HG02852 (cell line): ENCODE results near the gene ADGRL3.

Experiments
- ATAC-seq: cut with Tn5 transposase; IDR thresholded peaks from one replicate; pipeline ENCODE4 v1.9.1; 2021; ENCODE audit warnings: mild to moderate bottlenecking, moderate library complexity; ENCODE audit not compliant: unreplicated experiment

The ADGRL3 gene

DNA sequence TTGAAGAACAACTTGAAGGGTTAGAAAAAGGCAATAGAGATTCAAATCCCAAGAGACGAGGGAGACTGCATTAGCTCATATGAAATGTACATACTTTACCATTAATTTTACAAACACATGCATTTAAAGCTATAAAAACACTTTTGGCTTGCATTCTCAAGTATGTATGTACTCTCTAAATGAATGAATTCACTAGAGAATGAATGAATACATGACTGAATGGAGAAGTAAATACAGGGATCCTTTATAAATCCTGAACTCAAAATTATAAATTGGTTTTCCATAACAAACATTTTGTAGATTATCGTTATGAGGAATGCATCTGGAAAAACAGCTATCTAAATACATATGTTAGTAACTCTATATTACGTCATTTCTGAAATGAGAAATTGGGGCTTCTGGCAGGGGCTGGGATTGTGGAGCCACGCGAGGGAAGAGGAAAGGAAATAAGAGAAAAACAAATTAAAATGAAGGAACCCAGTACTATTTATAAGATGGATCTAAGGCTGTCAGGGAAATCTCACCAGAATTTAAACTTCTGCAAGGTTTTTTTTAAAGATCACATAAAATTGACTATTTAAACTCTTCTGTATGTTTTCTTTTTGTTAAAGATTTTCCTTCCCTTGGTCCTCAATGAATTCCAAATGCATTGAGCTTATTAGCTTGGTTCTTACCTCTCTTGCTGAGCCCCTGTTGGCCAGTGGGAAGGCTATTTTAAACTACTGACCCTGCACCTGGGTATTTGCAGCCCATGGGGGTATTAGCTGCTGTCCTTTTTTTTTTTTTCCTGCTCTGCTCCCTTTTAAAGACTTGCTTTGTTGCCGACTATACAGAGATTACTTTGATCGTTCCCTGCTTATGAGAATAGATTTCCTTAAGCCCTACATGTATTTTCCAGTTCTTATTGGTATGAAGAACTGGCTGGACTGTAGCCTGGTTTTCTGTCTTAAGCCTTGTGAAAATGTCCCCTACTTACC lies 207.8 kb downstream of the ADGRL3 start:
- ATAC-seq, result no peak

GRCh38 chr4:61408861-61409260 lies 208.7 kb downstream of the ADGRL3 start:
- no peak for ATAC-seq

GRCh38 chr4:61411241-61411640 lies 211.1 kb downstream of the ADGRL3 start:
- ATAC-seq, result no peak

DNA sequence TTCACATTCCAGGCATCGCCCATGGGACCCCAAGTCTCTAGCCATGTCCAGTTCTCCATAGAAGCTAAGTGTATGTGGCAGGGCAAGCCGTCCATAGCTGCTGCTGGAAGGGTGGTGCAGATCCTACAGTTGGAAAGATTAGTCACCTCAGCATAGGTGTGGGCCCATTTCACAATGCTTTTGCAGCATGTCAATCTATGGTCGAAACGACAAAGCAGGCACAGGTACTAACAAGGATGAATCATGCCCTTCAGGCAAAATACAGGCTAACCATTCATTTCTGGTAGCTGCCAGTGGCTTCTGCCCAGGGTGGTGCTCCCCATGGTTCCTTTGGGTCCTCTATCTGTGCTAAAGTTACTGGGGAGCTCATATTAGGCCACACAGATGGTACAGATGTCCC lies 225.2 kb downstream of the ADGRL3 start:
- ATAC-seq, result no peak

DNA sequence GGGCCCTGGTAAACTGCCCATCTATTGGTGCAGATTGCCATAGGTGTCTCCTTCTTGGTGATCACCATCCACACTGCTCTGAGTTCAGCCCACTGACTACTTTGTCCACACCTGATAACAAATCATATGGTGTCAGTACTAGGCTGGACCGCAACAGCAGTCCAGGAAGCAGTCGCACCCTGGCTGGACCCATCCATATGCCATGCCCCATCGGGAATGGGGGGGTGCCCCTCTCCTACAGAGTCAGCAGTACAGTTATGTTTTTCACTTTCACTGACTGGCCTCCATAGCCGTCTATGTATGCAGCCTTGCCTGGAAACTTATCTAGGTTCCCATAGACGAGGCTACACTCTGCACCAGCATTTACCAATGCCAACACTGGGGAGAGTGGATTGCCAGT lies 226.1 kb downstream of the ADGRL3 start:
- ATAC-seq, result no peak

DNA sequence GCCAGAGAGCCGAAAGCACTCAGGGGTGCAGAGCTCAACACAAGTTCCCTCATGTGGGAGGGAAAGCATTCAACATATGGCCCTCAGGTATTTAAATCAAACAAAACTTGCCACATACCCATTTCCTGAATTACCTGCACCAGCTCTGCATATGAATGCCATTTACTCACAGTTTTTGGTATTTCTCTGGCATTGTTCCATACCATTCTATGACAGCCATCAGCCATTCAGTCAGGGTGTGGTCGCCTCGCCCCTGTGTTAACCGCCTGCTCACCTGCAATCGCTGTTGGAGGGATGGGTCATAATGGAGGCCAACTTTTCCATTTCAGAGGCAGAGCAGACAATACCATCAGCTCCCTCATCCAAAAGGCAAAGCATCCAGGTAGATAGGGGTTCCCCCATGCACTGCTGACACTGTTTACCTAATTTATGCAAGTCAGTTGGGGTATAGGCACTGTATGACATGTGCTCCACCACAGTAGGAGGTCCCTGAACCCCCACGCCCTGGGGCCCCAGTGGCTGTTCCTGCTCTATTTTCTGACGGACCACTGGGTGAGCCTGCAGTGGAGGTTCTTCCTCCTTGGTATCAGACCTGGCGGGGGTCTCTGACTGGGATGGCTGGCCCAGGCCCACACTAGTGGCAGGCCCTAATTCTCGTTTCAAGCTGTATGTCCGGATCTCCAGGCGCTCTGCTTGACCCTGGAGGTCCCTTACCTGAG lies 227.1 kb downstream of the ADGRL3 start:
- ATAC-seq, result no peak

- ATAC-seq, result no peak
Observed at GRCh38 chr4:61427818-61428495, 227.8 kb downstream of the ADGRL3 start.

- no peak for ATAC-seq
Observed at GRCh38 chr4:61428950-61429349, 228.8 kb downstream of the ADGRL3 start.

GRCh38 chr4:61431131-61431530 lies 231.0 kb downstream of the ADGRL3 start:
- ATAC-seq, result no peak

- ATAC-seq, result no peak
Observed at GRCh38 chr4:61437923-61438322, 237.8 kb downstream of the ADGRL3 start.

- ATAC-seq, result no peak
Observed at GRCh38 chr4:61440321-61440720, 240.2 kb downstream of the ADGRL3 start.

DNA sequence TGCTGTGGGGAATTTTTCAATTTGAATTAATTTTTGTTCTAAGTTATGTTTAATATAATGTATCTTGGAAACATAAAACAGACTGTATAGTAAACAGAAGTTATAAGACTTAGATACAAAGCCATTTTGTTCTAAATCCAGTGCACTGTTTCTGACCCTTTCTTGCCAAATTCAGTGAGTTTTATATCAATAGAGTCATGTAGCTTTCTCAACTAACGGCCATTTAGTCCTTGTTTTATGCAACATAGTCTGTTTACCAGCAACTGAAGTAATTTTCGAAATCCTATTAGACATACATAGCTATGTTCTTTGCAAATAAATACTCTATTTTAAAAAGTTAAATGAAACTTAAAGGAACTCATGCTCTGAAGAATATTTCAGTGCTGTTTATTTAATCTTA lies 242.8 kb downstream of the ADGRL3 start:
- ATAC-seq, result no peak

DNA sequence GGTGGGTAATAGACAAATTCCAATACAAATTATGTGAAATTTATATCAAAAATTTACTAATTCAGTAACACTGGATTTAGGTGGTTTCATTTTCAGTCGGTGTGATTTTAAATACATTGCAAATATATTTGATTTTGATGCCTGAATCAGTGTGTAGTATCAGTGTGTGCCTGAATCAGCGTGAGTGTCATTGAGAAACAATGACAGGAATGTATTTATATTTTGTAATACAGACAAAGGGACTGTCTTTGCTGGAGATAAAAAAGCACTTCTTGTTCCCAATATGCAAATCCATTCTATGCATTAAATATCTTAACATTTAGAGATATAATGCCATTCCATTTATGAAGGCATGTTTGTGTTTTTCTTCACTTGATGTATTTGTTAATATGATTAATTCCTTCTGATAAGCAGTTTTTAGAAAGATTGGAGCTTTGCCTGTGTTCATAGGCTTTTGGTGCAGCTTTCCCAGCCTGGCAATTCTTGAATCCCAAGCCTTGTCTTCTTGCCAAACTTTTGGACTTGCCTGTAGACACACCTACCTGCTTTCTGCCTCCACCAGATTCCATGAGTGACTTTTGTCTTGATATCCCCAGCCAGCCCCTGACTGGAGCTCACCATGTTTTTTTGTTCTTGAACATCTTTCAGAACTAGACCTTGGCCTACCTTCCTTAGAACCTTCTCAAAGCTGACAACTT lies 243.8 kb downstream of the ADGRL3 start:
- no peak for ATAC-seq

DNA sequence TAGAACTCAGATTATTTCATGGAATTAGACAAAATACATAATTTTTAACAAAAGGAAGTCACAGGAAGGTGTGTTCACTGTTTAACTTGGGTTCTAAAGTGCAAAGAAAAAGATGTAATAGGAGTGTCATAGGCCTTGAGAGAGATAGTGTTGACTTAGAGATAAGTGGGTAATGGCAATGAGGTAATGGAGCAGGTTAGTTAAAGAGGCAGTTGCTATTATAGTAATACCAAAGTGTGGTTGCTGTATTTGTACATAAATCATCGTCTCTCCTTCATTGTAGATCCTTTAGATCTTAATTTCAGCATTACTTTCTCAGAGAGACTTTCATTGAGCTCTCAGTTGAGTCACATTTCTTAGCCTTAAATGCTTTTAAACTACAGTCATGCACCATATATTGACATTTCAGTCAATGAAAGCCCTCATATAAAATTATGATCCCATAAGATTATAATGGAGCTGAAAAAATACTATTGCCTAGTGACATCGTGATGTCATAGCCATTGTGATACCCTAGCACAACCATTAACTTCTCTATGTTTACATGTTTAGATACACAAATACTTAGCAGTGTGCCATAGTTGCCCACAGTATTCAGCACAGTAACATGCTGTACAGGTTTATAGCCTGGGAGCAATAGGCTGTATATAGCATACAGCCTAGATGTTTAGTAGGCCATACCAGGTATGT lies 245.4 kb downstream of the ADGRL3 start:
- no peak for ATAC-seq

GRCh38 chr4:61446941-61447340 lies 246.8 kb downstream of the ADGRL3 start:
- ATAC-seq, result no peak

DNA sequence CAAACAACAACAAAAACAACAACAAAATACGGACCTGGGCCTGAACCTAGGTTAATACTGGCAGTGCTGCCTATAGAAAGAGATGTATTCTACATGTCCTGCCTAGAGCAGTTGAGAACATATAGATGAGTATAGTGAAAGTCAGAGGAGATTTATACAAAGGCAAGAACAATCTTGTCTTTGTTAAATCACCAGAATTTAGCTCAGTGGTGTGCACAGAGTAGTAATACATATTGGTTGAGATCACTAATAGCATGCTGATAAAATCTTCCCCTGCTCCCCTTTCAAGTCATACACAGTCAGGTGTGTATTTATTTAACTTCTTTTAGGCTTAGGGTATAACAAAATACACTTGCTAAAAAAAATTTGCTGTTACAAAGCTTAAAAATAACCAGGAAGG lies 247.8 kb downstream of the ADGRL3 start:
- ATAC-seq, result no peak

DNA sequence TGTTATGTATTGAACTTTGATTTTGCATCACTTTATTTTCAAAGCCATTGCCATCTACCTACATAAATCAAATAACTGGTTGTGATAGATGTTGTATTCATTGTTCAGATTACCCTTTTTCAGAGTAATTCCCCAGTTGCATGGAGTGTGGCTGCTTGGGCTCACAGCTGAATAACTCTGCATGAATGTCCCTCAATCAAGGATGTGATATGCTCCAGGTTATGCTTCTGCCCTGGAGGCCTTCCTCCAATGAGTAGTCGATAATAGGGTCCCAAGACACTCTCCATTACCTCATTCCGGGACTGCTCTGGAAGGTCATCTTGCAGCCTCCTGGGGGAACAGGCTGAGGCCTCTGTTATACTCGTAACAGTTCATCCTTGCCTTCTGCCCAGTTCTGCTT lies 251.8 kb downstream of the ADGRL3 start:
- ATAC-seq, result no peak

- no peak for ATAC-seq
Observed at GRCh38 chr4:61461956-61462355, 261.8 kb downstream of the ADGRL3 start.

DNA sequence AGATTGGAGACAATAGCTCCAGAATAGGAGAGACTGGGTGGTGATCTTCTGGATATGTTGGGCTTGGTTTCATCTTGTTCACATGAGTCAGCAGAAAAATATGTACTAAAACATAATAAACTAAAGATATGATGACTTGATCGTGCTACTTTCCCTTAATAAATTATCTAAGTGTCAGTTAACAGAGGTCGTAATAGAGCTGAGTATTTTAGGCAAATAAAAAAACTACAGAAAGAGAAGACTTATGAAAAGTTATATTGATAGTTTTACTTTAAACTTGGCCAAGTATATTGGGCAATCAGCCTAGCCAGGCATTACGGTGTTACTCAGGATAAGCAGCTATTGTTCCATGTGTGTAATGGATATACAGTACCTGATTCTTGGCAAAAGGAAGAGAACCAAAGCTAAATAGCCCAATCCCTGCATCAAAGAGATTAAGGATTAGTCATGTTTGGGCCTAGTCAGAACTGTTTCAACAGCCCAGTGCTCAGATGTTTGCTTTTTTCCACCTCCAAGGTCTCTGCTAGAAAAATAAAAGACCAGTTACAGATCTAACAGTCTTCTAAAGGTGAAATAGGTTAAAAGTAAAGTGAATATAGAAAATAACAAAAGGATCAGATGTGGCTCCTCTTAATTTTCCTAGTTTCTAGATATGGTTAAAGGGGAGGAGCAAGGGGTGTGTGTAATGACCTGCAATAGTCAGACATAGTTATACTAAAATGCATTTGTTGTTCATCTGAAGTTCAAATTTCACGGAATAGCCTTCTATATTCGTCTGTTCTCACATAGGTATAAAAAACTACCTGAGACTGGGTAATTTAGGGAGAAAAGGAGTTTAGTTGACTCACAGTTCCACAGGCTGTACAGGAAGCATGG lies 262.6 kb downstream of the ADGRL3 start:
- ATAC-seq, result no peak
